Measurements from ENCODE around the gene FBXL17.
A peak's percentile ranks its signal among the peaks of the same experiment; 100 is the strongest.

Gene FBXL17

GRCh38 chr5:108384741-108385140 lies 2.8 kb upstream of the FBXL17 start:
- H3K4me3 Mint-ChIP-seq: no peak overlapping the region
- H3K36me3 Mint-ChIP-seq (ENCODE audit: low read depth): peaks cover 7% of the 10 kb centered on the region
- H3K4me1 Mint-ChIP-seq (ENCODE audit: low read depth): peaks cover 29% of the 10 kb centered on the region
- no peaks in the 10 kb centered on the region for H3K9me3 Mint-ChIP-seq
- H3K27me3 Mint-ChIP-seq: no peaks in the 10 kb centered on the region
- no peak for DNase-seq
- no peak overlapping the region for H3K27ac Mint-ChIP-seq

GRCh38 chr5:108382784-108383330 lies 959 bp upstream of the FBXL17 start:
- H3K36me3 Mint-ChIP-seq (ENCODE audit: low read depth): peaks cover 11% of the 10 kb centered on the region
- H3K4me1 Mint-ChIP-seq (ENCODE audit: low read depth): peaks cover 44% of the 10 kb centered on the region
- no peak for DNase-seq
- peak overlapping the region; percentile 98 for H3K27ac Mint-ChIP-seq
- H3K27me3 Mint-ChIP-seq: no peaks in the 10 kb centered on the region
- peak overlapping the region; percentile 89 for H3K4me3 Mint-ChIP-seq
- H3K9me3 Mint-ChIP-seq: no peaks in the 10 kb centered on the region

- Mint-ChIP-seq H3K27ac (peak overlapping the region; percentile 94), H3K4me1 (ENCODE audit: low read depth) (peaks cover 42% of the 10 kb centered on the region), H3K9me3 (peaks cover 7% of the 10 kb centered on the region), H3K36me3 (ENCODE audit: low read depth) (peaks cover 22% of the 10 kb centered on the region), H3K4me3 (peak overlapping the region; percentile 89), H3K27me3 (no peaks in the 10 kb centered on the region)
- peak; percentile 88 for DNase-seq
These were observed 446 bp downstream of the FBXL17 start for GRCh38 chr5:108381350-108381953.

- Mint-ChIP-seq H3K36me3 (ENCODE audit: low read depth) (peaks cover 27% of the 10 kb centered on the region), H3K4me1 (ENCODE audit: low read depth) (peaks cover 42% of the 10 kb centered on the region), H3K9me3 (peaks cover 12% of the 10 kb centered on the region), H3K27ac (peak overlapping the region; percentile 95), H3K27me3 (no peaks in the 10 kb centered on the region), H3K4me3 (peak overlapping the region; percentile 89)
- peak; percentile 72 for DNase-seq
These were observed 1.2 kb downstream of the FBXL17 start for GRCh38 chr5:108380531-108381349.

- H3K4me3 Mint-ChIP-seq: peak overlapping the region; percentile 87
- H3K27ac Mint-ChIP-seq: peak overlapping the region; percentile 95
- peaks cover 19% of the 10 kb centered on the region for H3K9me3 Mint-ChIP-seq
- H3K36me3 Mint-ChIP-seq (ENCODE audit: low read depth): peaks cover 31% of the 10 kb centered on the region
- peaks cover 38% of the 10 kb centered on the region for H3K4me1 Mint-ChIP-seq (ENCODE audit: low read depth)
- H3K27me3 Mint-ChIP-seq: no peaks in the 10 kb centered on the region
- DNase-seq: no peak
These were observed 2.0 kb downstream of the FBXL17 start for GRCh38 chr5:108379722-108380530.

GRCh38 chr5:108375768-108376167 lies 6.1 kb downstream of the FBXL17 start:
- H3K9me3 Mint-ChIP-seq: peaks cover 37% of the 10 kb centered on the region

GRCh38 chr5:108373426-108373825 lies 8.5 kb downstream of the FBXL17 start:
- no peak for DNase-seq
- Mint-ChIP-seq H3K4me1 (ENCODE audit: low read depth) (peaks cover 28% of the 10 kb centered on the region), H3K27ac (no peak overlapping the region), H3K4me3 (no peak overlapping the region), H3K9me3 (peaks cover 37% of the 10 kb centered on the region), H3K27me3 (no peaks in the 10 kb centered on the region), H3K36me3 (ENCODE audit: low read depth) (peaks cover 46% of the 10 kb centered on the region)

More at GRCh38 chr5:108375768-108376167, 6.1 kb downstream of the FBXL17 start:
- Mint-ChIP-seq H3K4me3 (no peak overlapping the region), H3K4me1 (ENCODE audit: low read depth) (peaks cover 32% of the 10 kb centered on the region), H3K36me3 (ENCODE audit: low read depth) (peaks cover 47% of the 10 kb centered on the region), H3K27ac (no peak overlapping the region), H3K27me3 (no peaks in the 10 kb centered on the region)
- no peak for DNase-seq

GRCh38 chr5:108372369-108372768 lies 9.5 kb downstream of the FBXL17 start:
- H3K9me3 Mint-ChIP-seq: peaks cover 34% of the 10 kb centered on the region
- DNase-seq: no peak
- no peak overlapping the region for H3K27ac Mint-ChIP-seq
- no peak overlapping the region for H3K4me3 Mint-ChIP-seq
- H3K4me1 Mint-ChIP-seq (ENCODE audit: low read depth): peaks cover 25% of the 10 kb centered on the region
- no peaks in the 10 kb centered on the region for H3K27me3 Mint-ChIP-seq
- H3K36me3 Mint-ChIP-seq (ENCODE audit: low read depth): peaks cover 46% of the 10 kb centered on the region

- no peak overlapping the region for H3K4me3 Mint-ChIP-seq
- H3K36me3 Mint-ChIP-seq (ENCODE audit: low read depth): peaks cover 46% of the 10 kb centered on the region
- no peak for DNase-seq
- H3K4me1 Mint-ChIP-seq (ENCODE audit: low read depth): peaks cover 25% of the 10 kb centered on the region
- no peak overlapping the region for H3K27ac Mint-ChIP-seq
- H3K27me3 Mint-ChIP-seq: no peaks in the 10 kb centered on the region
- H3K9me3 Mint-ChIP-seq: peaks cover 30% of the 10 kb centered on the region
These were observed 10.6 kb downstream of the FBXL17 start for GRCh38 chr5:108371263-108371662.

- H3K27ac Mint-ChIP-seq: peak overlapping the region; percentile 3
- H3K4me3 Mint-ChIP-seq: no peak overlapping the region
- no peaks in the 10 kb centered on the region for H3K27me3 Mint-ChIP-seq
- no peak for DNase-seq
- H3K36me3 Mint-ChIP-seq (ENCODE audit: low read depth): peaks cover 48% of the 10 kb centered on the region
- H3K9me3 Mint-ChIP-seq: peaks cover 13% of the 10 kb centered on the region
- peaks cover 31% of the 10 kb centered on the region for H3K4me1 Mint-ChIP-seq (ENCODE audit: low read depth)
These were observed 12.7 kb downstream of the FBXL17 start for GRCh38 chr5:108369167-108369566.

GRCh38 chr5:108367679-108368334 lies 14.1 kb downstream of the FBXL17 start:
- Mint-ChIP-seq H3K27ac (no peak overlapping the region), H3K4me3 (no peak overlapping the region), H3K4me1 (ENCODE audit: low read depth) (peaks cover 29% of the 10 kb centered on the region), H3K27me3 (no peaks in the 10 kb centered on the region), H3K36me3 (ENCODE audit: low read depth) (peaks cover 46% of the 10 kb centered on the region), H3K9me3 (peaks cover 6% of the 10 kb centered on the region)
- no peak for DNase-seq

GRCh38 chr5:108366500-108366899 lies 15.4 kb downstream of the FBXL17 start:
- Mint-ChIP-seq H3K27ac (no peak overlapping the region), H3K36me3 (ENCODE audit: low read depth) (peaks cover 44% of the 10 kb centered on the region), H3K4me1 (ENCODE audit: low read depth) (peaks cover 22% of the 10 kb centered on the region), H3K27me3 (no peaks in the 10 kb centered on the region), H3K9me3 (no peaks in the 10 kb centered on the region), H3K4me3 (no peak overlapping the region)
- no peak for DNase-seq

GRCh38 chr5:108361771-108362170 lies 20.1 kb downstream of the FBXL17 start:
- Mint-ChIP-seq H3K27me3 (no peaks in the 10 kb centered on the region), H3K4me1 (ENCODE audit: low read depth) (peaks cover 19% of the 10 kb centered on the region), H3K4me3 (no peak overlapping the region), H3K36me3 (ENCODE audit: low read depth) (peaks cover 40% of the 10 kb centered on the region), H3K27ac (no peak overlapping the region), H3K9me3 (no peaks in the 10 kb centered on the region)
- no peak for DNase-seq

- no peak overlapping the region for H3K4me3 Mint-ChIP-seq
- peaks cover 18% of the 10 kb centered on the region for H3K4me1 Mint-ChIP-seq (ENCODE audit: low read depth)
- DNase-seq: no peak
- no peaks in the 10 kb centered on the region for H3K9me3 Mint-ChIP-seq
- peaks cover 37% of the 10 kb centered on the region for H3K36me3 Mint-ChIP-seq (ENCODE audit: low read depth)
- no peaks in the 10 kb centered on the region for H3K27me3 Mint-ChIP-seq
- no peak overlapping the region for H3K27ac Mint-ChIP-seq
These were observed 20.7 kb downstream of the FBXL17 start for GRCh38 chr5:108361239-108361638.

Data from activated T-cell treated with anti-CD3 and anti-CD28 coated beads, Interleukin-2, amount 50 U/mL, for 24 hours (primary cell).